HG03565 (cell line): ENCODE results near the gene KLF8.

ENCODE experiments used
- ATAC-seq: cut with Tn5 transposase; IDR thresholded peaks from one replicate; pipeline ENCODE4 v1.9.1; 2021; ENCODE audit warnings: mild to moderate bottlenecking, moderate library complexity; ENCODE audit not compliant: unreplicated experiment

Gene KLF8

DNA sequence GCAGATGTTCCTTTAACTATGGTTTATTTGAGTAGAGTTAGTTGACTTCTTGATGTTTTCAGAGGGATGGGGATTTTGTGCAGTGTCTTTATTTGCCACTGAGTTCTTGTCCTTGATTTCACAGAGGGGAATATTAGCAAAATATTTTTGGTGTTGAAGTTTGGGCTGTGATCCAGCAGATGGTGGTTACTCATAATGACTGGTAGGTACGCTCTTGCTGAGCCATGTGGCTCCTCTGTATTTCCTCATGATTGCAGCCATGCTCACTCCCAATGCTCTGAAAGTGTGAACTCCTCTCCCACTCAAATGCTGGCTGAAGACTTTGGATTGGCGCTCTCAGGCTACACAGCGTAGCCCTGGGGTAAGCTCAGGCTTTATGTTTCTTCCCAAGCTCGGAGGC lies 77.7 kb downstream of the KLF8 start:
- no peak for ATAC-seq

DNA sequence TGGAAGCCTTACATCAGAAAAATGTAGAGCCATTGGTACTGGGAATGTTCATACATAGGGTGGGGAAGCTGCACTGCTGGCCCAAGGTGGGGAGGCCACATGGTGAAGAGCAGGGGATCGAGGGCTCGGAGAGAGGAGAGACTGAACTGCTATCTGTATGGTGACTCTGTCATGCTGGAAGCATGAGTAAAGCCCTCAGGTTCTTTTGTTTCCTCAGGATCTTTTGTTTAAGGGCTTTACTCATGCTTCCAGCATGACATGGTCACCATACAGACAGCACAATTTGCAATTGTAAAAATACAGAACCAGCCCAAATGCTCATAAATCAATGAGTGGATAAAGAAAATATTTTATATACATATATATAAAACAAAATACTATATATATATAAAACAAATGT lies 78.4 kb downstream of the KLF8 start:
- no peak for ATAC-seq

DNA sequence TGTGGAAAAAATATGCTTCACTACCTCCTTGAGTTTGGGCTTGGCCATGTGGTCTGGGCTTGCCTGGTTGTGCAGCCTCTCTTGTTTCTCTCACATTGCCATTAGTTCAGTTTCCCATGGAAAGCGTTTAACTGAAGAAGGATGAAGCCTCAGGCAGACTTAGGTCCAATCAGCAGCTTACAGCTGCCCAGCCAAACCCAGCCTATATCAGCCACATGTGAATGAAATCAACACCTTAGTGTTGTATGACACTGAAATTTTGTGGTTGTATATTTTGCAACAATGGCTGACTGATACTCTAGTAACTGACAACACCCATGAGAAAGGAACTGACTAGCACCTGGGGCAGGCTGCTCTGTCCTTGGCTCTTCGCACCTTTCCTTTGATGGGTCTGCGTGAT lies 81.2 kb downstream of the KLF8 start:
- no peak for ATAC-seq

GRCh38 chrX:56314334-56314733 lies 82.2 kb downstream of the KLF8 start:
- no peak for ATAC-seq

GRCh38 chrX:56318076-56318475 lies 85.9 kb downstream of the KLF8 start:
- ATAC-seq = no peak

- no peak for ATAC-seq
These were observed 87.0 kb downstream of the KLF8 start for GRCh38 chrX:56319165-56319564.
